Stimulated activated naive CD8-positive, alpha-beta T cell treated with anti-CD3 and anti-CD28 coated beads, Interleukin-15, amount 100 ng/mL, for 72 hours (primary cell): ENCODE measurements around the gene IGSF21.

ENCODE experiments used
- ATAC-seq: fragments of 150-1000 bp; cut with Tn5 transposase; 2 replicates; pipeline ENCODE4 v1.10.0; 2021; ENCODE audit warnings: mild to moderate bottlenecking, moderate library complexity
- DNase-seq, 2 donors: peaks; one replicate each; pipeline ENCODE4 v3.0.0; 2021 to 2022
- H3K27ac Mint-ChIP-seq, 2 donors: one replicate each; pipeline ENCODE4 v1.8.0; 2022; ENCODE audit warnings: mild to moderate bottlenecking in 2 of 2, mixed read lengths in 2 of 2, moderate library complexity in 2 of 2
- H3K27me3 Mint-ChIP-seq: one replicate; pipeline ENCODE4 v1.8.0; 2022; ENCODE audit warnings: mixed read lengths
- H3K4me1 Mint-ChIP-seq: one replicate; pipeline ENCODE4 v1.8.0; 2022; ENCODE audit warnings: mild to moderate bottlenecking, mixed read lengths
- H3K4me3 Mint-ChIP-seq, 2 donors: one replicate each; pipeline ENCODE4 v1.8.0; 2022; ENCODE audit warnings: mild to moderate bottlenecking in 2 of 2, mixed read lengths in 2 of 2, moderate library complexity in 1 of 2
- H3K9me3 Mint-ChIP-seq, 2 donors: one replicate each; pipeline ENCODE4 v1.8.0; 2022; ENCODE audit warnings: mixed read lengths in 2 of 2

IGSF21 gene

DNA sequence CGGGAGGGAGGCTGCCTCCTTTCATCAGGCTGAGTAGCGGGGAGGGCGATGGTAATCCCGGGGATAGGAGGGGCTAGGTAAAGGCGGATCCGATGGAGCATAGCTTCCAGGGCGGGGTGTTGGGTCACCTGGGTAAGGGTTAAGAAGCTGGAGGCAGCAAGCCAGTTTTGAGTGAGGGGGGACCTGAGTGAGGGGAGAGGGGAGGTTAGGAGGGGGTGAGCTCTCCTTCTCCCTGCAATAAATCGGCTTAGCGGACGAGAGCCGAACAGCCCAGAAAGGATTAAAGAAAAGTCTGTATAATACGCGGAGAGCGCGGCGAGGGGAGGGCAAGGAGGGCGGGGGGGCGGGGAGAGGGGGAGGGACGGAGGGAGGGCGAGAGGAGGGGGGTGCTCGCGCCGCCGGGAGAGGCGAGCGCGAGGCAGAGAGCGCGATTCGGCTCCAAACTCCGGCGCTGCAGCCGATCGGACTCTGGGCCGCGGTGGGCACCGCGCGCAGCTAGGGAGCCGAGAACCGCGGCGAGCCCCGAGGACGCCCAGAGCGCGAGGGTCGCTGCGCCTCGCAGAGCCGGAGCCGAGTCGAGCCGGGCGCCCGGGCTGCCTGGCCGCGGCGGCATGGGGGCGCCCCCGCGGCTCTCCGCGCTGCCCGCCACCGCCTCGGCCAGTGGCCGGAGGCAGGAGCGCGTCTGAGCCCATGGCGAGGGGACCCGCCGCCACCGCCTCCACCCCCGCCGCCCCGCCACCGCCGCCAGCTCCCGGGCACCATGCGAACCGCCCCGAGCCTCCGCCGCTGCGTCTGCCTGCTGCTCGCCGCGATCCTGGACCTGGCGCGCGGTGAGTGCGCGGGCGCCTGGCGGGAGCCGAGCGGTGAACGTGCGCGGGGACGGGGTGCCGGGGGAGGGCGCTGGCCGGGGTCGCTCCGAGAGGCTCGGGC lies at the start of gene IGSF21:
IGSF21 (plus strand) TSS at position 430 of the 930 bp plus-strand sequence; CDS start at position 761, 331 bp downstream.
- Mint-ChIP-seq H3K4me3 (no peak within 1 kb of the TSS), H3K9me3 (peaks cover 0 to 6% of the 10 kb centered on the region in 2 donors), H3K27me3 (peaks cover 88% of the 10 kb centered on the region), H3K4me1 (peaks cover 44% of the 10 kb centered on the region), H3K27ac (peak within 1 kb of the TSS in 1 of 2 donors; percentile 48)
- DNase-seq (no peak), ATAC-seq (no peak)

DNA sequence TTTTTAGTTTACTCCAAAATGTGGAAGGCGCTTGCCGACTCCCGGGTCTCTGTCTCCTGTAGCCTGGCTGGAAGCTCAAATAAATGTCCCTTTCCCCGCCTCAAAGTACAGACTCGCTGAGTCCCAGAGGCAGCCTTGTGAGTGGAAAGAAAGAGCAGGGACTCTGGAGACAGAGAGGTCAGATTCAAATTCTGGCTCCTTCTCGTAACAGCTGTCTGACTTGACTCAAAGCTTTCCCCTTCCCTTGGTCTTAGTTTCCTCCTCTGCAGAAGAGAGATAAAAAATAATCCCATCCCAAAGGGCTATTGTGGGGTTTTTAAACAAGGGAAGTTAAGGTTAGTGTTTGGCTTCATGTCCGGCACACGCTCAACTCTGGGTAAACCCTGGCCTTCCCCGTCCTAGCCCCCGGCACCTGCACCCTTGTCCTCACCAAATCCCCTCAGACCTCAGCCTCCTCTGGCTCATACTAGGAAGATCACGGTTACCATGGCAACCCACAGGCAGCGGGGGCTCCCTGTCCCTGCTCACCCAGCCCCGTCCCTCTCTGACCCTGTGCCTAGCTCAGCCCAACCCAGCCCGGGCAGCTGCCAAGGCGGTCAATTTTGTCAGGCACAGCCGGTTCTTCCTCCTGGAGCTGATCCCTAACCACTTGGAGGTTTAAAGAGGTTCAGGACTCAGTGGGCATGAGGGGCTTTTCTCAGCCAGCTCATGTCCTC lies 49.2 kb upstream of the IGSF21 start:
- Mint-ChIP-seq H3K4me1 (no peaks in the 10 kb centered on the region), H3K27ac (no peak overlapping the region), H3K4me3 (no peak overlapping the region), H3K27me3 (peaks cover 13% of the 10 kb centered on the region), H3K9me3 (peaks cover 0 to 23% of the 10 kb centered on the region in 2 donors)
- ATAC-seq (no peak), DNase-seq (no peak)

DNA sequence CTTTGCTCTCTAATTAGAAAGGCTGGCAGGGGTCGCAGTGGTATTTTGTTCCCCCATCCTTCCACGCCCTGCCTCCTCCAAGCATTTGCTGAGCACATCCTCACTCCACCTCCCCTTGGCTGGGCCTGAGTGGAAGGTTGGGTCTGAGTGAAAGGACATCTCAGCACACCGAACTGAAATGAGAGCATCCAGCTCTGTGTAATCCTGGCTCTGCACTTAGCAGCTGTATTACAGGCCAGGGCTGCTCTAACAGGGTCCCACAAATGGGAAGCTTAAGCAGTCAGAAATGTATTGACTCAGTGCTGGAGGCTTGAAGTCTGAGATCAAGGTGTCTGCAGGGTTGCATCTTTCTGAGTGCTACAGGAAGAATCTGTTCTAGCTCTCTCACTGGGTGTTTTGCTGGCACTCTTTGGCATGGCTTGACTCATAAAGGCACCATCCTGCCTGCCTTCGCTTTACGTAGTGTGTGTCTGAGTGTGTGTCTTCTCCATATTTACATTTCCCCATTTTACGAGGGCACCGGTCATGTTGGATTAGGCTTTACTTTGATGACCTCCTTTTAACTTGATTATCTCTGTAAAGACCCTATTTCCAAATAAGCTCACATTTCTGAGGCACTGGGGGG lies 48.5 kb upstream of the IGSF21 start:
- H3K27ac Mint-ChIP-seq: no peak overlapping the region
- no peaks in the 10 kb centered on the region for H3K4me1 Mint-ChIP-seq
- ATAC-seq: no peak
- H3K4me3 Mint-ChIP-seq: no peak overlapping the region
- H3K9me3 Mint-ChIP-seq: peaks cover 0 to 26% of the 10 kb centered on the region in 2 donors
- DNase-seq: no peak
- peaks cover 21% of the 10 kb centered on the region for H3K27me3 Mint-ChIP-seq

DNA sequence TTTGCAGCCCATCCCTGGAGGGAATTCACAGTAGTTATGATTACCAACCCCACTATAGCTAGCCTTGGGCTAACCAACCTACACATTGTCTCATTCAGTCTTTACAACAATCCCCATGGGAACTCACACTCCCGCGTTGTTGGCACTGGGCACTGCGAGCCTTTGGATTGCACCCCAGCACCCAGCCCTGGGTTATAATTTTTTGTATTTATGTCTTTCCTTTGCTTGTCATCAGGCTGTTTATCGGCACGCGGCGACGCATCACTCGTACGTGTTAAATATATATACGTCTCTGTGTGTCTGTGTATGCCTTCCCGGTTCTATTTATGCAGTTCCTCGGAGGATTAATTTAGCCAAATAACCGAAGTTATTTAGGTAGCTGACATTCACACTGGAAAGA lies 47.2 kb upstream of the IGSF21 start:
- no peak overlapping the region for H3K4me3 Mint-ChIP-seq
- no peaks in the 10 kb centered on the region for H3K4me1 Mint-ChIP-seq
- ATAC-seq (no peak), DNase-seq (no peak)
- peaks cover 32% of the 10 kb centered on the region for H3K27me3 Mint-ChIP-seq
- H3K27ac Mint-ChIP-seq: no peak overlapping the region
- peaks cover 0 to 21% of the 10 kb centered on the region in 2 donors for H3K9me3 Mint-ChIP-seq

DNA sequence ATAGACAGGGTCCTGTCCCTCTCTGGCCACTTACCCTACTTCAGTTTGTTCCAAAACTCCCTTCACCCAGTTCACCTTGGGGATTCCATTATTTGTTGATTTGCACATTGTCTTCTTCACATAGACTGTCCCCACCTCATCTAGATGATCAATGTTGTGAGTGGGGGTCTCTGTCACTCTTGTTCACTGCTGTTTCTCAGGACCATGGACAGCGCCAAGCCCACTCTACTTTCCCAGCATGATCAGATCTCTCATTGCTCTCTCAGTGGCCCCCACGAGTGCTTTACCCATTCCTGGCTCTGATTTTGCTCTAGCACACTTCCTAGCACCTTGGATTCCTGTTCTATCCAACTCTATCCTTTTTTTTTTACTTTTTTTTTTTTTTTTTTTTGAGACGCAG lies 45.4 kb upstream of the IGSF21 start:
- no peak for ATAC-seq
- Mint-ChIP-seq H3K4me1 (no peaks in the 10 kb centered on the region), H3K9me3 (peaks cover 0 to 21% of the 10 kb centered on the region in 2 donors), H3K27ac (no peak overlapping the region), H3K27me3 (peaks cover 36% of the 10 kb centered on the region), H3K4me3 (no peak overlapping the region)
- DNase-seq: no peak

DNA sequence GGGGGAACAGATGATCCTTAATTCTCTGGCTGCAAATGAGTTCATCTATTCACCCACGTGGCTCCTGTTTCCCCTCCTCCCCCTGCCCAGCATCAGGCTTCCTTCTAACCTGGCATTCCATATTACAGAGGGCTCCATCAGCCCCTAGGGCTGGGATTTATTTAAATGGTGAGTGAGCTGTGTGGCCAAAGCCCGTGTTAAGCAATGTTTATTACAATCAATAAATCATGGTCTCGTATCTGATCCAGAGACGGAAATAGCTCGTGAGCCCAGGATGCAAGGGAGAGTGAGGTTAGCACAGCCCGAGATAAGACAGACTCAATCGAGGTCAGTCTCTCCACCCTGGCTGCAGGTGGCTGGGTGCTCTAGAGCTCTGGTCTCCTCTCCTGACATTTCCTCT lies 43.1 kb upstream of the IGSF21 start:
- H3K27me3 Mint-ChIP-seq: peaks cover 25% of the 10 kb centered on the region
- no peak overlapping the region for H3K4me3 Mint-ChIP-seq
- peaks cover 7% of the 10 kb centered on the region for H3K4me1 Mint-ChIP-seq
- peaks cover 0 to 21% of the 10 kb centered on the region in 2 donors for H3K9me3 Mint-ChIP-seq
- DNase-seq (no peak), ATAC-seq (no peak)
- no peak overlapping the region for H3K27ac Mint-ChIP-seq

DNA sequence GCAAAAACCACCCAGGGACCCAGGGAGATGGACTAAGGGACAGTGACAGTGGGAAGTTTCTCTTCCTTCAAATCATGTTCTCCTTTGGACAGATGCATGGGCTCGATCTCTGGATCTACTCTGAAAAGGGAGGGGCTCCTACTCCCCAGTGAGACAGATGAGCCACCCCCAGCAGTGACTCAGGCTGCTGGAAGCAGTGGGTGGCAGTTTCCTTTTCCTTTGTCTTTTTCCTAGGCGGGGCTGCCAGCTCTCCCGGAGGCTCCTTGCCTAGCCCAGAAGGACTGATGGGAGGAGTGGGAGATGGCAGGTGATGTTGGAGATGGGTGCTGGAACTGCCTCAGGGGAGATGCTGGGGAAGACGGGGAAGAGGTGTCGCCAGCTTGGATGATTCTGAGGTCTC lies 41.0 kb upstream of the IGSF21 start:
- peaks cover 25% of the 10 kb centered on the region for H3K27me3 Mint-ChIP-seq
- peaks cover 7% of the 10 kb centered on the region for H3K4me1 Mint-ChIP-seq
- H3K4me3 Mint-ChIP-seq: no peak overlapping the region
- ATAC-seq (no peak), DNase-seq (no peak)
- H3K27ac Mint-ChIP-seq: peak overlapping the region in 1 of 2 donors; percentile 35
- peaks cover 0 to 19% of the 10 kb centered on the region in 2 donors for H3K9me3 Mint-ChIP-seq

DNA sequence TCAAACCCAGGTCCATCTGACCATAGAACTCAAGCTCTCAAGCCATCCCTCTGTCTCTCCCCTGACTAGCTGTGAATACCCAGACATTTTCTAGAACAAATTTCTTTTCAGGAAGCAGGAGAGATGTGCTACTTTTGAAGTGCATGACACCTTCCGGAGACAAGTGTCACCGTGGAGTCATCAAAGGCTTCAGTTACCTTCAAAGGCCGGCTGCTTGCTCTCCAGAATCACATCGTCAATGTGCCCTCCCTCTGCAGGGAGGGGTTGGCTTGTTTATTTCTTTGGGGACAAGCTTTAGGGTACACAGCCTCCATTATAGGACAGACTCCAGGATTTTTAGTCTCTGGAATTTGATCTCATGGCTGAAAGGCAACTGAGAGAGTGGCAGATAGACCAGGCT lies 37.7 kb upstream of the IGSF21 start:
- Mint-ChIP-seq H3K27ac (no peak overlapping the region), H3K9me3 (no peaks in the 10 kb centered on the region), H3K4me1 (peaks cover 7% of the 10 kb centered on the region), H3K4me3 (no peak overlapping the region), H3K27me3 (peaks cover 9% of the 10 kb centered on the region)
- DNase-seq: no peak
- no peak for ATAC-seq

DNA sequence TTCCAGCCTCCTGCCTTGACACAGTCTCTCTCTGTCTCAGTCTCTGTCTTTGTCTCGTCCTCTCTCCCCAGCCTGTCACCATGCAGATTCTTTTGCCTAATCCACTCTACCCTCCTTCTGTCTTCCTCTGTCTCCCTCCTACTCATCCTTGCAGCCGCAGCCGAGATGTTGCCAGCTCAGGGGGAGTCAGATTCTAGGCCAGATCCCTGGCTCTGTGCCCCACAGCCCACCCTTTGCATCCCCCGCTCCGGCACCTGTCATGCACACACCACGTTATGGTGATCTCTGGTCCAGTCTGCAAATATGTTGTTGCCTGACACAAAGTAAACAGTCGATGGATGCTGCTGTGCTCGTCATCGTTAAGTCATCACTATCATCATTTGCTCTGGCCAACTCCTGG lies 35.5 kb upstream of the IGSF21 start:
- ATAC-seq (no peak), DNase-seq (no peak)
- Mint-ChIP-seq H3K9me3 (no peaks in the 10 kb centered on the region), H3K4me1 (peaks cover 7% of the 10 kb centered on the region), H3K4me3 (no peak overlapping the region), H3K27me3 (no peaks in the 10 kb centered on the region), H3K27ac (no peak overlapping the region)

DNA sequence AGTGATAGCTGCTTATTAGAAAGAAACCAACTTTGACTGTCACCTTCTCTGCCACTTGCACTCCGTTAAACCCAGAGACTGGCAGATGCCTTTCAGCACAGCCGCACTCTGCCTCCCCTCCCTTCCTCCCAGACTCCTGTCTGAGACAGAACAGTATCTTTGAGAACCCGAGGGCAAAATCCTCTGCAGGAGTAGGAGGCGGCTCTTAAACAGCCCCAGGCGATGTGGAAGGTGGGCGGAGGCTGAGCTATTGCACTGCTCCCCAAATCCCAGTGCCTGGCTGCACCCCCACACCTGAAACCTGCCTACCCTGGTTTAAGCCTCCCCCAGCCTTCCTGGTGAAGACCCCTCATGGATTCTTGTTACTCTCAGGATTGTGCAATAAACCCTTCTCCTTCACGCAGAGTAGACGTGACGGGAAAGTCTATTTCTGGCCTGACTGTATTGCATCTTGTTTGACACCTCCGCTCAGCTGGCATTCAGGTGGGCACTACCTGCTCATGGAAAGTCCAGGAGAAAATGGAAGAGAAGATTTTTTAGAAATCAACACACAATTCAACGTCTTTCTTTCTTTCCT lies 34.4 kb upstream of the IGSF21 start:
- Mint-ChIP-seq H3K27me3 (no peaks in the 10 kb centered on the region), H3K4me1 (peaks cover under 1% of the 10 kb centered on the region), H3K4me3 (no peak overlapping the region), H3K27ac (peak overlapping the region in 1 of 2 donors; percentile 10), H3K9me3 (no peaks in the 10 kb centered on the region)
- ATAC-seq (no peak), DNase-seq (no peak)

DNA sequence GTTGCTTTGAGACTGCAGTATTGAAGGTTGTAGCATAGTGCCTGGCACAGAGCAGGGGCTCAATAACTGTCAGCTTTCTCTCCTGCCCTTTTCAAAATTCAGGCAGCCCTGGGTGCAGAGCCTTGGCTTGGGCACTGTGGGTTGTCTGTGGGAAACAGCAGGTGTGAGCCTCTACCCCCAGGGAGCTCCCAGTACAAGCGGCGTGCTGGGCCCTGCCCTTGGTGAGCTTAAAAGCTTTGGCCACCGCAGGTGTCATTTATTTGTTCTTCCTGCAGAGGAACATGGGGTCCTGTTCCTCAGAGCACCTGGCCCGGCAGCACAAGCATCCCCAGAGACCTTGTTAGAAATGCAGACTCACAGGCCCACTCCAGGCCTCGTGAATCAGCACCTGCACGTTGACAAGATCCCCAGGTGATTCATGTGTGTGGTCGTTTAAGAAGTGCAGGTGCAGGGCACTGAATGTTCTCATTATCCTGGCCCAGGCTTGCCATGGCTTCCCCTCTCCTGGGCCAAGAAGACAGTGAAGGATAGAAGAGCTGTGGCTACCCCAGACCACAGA lies 29.9 kb upstream of the IGSF21 start:
- Mint-ChIP-seq H3K9me3 (no peaks in the 10 kb centered on the region), H3K4me1 (no peaks in the 10 kb centered on the region), H3K4me3 (no peak overlapping the region), H3K27ac (no peak overlapping the region), H3K27me3 (no peaks in the 10 kb centered on the region)
- ATAC-seq (no peak), DNase-seq (no peak)

DNA sequence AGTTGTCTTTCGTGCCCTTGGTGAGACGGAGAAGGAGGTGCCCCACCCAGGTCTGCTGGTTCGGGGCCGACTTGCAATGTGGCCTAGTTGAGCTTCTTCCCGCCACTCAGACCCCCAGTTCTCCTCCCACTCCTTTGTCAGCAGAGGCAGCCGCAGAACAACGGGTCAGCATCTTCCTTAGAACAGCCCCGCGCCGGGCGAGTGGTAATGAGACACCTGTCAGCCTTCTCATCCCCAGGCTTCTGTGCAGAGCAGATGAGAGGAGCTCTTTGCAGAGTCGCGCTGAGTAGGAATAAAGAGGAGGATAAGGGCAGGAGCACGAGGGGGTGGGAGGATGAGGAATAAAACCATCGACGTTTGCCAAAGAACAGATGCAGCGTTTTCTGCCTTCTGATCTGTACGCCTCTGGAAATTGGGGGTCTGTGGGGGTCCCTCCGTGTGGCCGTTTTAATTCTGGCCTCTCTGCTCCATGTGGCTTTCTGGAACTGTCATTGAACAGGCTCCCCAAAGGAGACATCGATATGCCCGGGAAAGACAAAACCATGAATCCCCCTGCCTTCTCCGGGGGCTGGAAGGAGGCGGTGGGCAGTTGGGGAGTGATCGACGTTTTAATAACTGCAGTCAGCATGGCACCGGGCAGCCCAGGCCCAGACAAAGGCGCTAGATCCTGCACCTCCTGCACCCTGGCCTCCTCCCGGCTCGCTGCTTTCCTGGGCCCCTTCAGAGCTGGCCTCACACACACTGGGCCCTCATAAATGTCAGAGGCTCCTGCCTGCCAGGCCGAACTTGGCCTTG lies 27.5 kb upstream of the IGSF21 start:
- Mint-ChIP-seq H3K9me3 (no peaks in the 10 kb centered on the region), H3K27ac (no peak overlapping the region), H3K27me3 (no peaks in the 10 kb centered on the region), H3K4me3 (no peak overlapping the region), H3K4me1 (no peaks in the 10 kb centered on the region)
- DNase-seq: no peak
- ATAC-seq: no peak

DNA sequence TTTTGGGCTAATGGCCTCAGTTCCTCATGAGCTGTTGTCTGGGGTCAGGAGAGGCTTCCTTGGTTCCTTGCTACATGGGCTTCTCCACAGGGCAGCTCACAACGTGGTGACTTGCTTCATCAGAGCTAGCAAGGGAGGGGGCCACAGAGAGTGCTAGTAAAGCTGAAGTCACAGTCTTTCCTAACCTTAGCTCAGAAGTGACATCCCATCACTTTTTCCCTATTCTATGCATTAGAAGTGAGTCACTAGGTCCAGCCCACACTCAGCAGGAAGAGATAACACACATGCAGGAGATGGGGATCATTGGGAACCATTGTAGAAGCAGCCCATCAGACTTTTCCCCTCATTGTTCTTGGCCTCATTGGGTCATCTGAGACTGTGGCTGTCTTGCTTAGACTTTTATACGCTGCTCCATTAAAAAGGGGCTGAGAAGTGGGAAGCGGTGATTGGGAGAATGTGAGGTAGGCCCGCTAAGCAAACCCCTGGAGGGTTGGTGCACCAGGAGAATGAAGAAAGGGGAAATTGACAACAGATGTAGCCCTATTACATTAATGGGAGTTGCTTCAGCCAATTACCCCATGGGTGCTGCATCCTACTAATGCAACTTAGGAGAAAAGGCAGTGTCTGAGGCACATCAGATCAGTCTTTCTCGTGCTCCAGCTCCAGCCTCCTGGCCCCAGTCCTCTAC lies 22.1 kb upstream of the IGSF21 start:
- H3K9me3 Mint-ChIP-seq: no peaks in the 10 kb centered on the region
- H3K27me3 Mint-ChIP-seq: peaks cover 8% of the 10 kb centered on the region
- DNase-seq: no peak
- no peaks in the 10 kb centered on the region for H3K4me1 Mint-ChIP-seq
- H3K4me3 Mint-ChIP-seq: no peak overlapping the region
- ATAC-seq: no peak
- H3K27ac Mint-ChIP-seq: no peak overlapping the region

DNA sequence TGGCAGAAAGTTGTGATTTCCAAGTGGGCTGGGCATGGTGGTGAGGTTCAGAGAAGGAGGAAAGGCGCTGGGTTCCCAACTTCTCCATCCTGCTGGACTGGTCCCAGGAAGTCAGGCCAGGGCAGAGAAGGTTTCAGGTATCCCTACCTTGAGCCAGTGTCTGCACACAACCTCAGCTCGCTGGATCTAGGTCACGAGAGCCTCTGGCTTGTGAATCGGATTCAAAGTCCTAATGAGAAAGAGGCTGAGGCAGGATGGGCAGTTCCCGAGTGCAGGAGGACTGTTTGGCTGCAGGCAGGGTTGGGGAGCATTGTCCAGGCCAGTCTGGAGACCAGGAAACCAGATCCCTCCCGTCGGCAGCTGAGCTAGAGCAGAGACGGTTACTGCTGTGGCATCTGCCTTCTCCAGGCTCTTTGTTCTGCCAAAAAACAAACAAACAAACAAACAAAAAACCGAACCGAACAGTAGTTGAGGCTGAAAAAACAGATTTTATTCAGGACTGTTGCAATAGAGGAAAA lies 19.5 kb upstream of the IGSF21 start:
- H3K27me3 Mint-ChIP-seq: peaks cover 25% of the 10 kb centered on the region
- no peaks in the 10 kb centered on the region for H3K4me1 Mint-ChIP-seq
- H3K27ac Mint-ChIP-seq: no peak overlapping the region
- H3K4me3 Mint-ChIP-seq: no peak overlapping the region
- ATAC-seq (no peak), DNase-seq (no peak)
- H3K9me3 Mint-ChIP-seq: no peaks in the 10 kb centered on the region
